Epithelial cell of esophagus (primary cell): ENCODE measurements around the gene ADAMTS17.

ENCODE experiments used
- DNase-seq: peaks from one replicate; pipeline ENCODE4 v3.0.0; 2010; ENCODE audit warnings: low read depth
- H3K4me3 ChIP-seq: 2 replicates; pipeline ENCODE4 v1.5.1; 2011; ENCODE audit warnings: mild to moderate bottlenecking, low read length, control low read depth
- TF ChIP-seq, protein P1 (sequence below): IDR thresholded peaks from 2 replicates; pipeline ENCODE4 v1.5.1; 2011; ENCODE audit warnings: low read depth, mild to moderate bottlenecking, low read length, control low read depth, inconsistent platforms; ENCODE audit not compliant: insufficient read depth; ENCODE audit errors: missing control alignments

ADAMTS17 gene

DNA sequence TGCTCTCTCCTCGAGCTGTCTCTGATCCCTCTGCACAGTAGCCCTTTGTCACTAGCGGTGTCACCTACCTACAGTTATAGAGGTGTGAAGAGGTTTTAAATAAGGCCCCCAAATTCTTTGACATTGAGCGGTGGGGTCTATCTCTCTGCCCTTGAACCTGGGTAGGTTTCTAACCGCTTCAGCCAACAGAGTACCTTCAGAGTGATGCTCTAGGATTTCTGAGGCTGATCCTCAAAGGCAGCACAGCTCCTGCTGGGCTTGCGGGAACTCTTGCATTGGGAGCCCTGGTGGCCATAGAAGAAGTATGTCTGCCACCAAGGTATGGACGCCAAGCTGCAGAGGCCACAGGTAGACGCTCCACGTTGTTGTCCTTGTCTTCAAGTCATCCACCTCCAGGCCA lies 35.7 kb downstream of the ADAMTS17 start:
- TF ChIP-seq, protein P1, sequence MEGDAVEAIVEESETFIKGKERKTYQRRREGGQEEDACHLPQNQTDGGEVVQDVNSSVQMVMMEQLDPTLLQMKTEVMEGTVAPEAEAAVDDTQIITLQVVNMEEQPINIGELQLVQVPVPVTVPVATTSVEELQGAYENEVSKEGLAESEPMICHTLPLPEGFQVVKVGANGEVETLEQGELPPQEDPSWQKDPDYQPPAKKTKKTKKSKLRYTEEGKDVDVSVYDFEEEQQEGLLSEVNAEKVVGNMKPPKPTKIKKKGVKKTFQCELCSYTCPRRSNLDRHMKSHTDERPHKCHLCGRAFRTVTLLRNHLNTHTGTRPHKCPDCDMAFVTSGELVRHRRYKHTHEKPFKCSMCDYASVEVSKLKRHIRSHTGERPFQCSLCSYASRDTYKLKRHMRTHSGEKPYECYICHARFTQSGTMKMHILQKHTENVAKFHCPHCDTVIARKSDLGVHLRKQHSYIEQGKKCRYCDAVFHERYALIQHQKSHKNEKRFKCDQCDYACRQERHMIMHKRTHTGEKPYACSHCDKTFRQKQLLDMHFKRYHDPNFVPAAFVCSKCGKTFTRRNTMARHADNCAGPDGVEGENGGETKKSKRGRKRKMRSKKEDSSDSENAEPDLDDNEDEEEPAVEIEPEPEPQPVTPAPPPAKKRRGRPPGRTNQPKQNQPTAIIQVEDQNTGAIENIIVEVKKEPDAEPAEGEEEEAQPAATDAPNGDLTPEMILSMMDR = no peak
- no peak overlapping the region for H3K4me3 ChIP-seq
- DNase-seq = no peak

DNA sequence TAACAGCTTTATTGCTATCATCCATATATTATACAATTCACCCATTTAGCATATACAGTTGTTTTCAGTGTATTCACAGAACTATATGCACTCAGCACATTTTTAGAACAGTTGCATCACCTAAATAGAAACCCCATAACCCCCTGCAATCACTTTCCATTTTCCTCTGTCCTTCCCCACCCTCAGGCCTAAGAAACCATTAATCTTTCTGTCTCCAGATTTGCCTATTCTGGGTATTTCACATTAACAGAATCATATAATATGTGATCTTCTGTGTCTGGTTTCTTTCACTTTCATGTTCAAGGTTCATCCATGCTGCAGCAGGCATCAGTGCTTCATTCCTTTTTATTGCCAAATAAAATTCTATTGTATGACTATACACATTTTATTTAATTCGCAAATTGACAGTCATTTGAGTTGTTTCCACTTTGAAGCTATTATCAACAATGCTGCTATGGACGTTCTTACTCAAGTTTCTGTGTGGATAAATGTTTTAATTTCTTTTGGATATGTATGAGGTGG lies 39.8 kb downstream of the ADAMTS17 start:
- H3K4me3 ChIP-seq = no peak overlapping the region
- no peak for DNase-seq
- TF ChIP-seq, protein P1 = no peak

DNA sequence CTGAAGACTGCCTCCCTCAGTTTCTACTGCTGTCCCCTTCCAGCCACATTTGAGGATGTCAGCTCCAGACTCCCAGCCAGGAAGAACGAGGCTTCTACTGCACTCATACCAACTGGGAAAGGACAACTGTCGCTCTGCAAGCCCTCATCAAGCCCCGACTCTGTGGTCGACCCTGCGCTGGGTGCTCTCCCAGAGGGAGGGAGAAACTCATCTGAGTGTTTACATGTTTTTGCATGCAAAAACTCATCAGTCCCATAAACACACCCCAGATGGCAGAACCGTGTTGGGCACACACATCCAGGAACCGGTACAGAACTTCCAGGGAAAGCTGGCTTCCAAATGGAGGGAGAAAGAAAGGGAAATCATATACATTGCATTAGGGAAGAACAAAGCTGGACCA lies 43.5 kb downstream of the ADAMTS17 start:
- no peak for DNase-seq
- TF ChIP-seq, protein P1 = no peak
- no peak overlapping the region for H3K4me3 ChIP-seq

DNA sequence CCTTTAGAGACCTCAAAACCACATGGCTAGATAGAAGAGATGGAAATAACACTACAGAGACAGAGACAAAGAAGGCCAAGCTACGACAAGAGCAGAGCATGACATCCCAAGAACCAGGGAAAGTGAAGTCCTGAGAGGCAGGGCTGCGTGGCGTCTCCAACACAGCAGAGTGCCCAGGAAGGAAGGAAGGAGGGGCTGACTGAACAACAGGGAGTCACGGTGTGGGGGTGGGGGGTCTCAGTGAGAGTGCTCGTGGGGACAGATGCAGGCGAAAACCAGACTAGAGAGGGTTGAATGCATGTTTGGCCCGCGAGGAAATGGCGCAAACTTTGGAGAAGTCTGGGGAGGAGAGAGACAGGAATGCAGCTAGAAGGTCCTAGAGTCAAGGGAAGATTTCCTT lies 44.0 kb downstream of the ADAMTS17 start:
- DNase-seq = no peak
- TF ChIP-seq, protein P1 = no peak
- no peak overlapping the region for H3K4me3 ChIP-seq

DNA sequence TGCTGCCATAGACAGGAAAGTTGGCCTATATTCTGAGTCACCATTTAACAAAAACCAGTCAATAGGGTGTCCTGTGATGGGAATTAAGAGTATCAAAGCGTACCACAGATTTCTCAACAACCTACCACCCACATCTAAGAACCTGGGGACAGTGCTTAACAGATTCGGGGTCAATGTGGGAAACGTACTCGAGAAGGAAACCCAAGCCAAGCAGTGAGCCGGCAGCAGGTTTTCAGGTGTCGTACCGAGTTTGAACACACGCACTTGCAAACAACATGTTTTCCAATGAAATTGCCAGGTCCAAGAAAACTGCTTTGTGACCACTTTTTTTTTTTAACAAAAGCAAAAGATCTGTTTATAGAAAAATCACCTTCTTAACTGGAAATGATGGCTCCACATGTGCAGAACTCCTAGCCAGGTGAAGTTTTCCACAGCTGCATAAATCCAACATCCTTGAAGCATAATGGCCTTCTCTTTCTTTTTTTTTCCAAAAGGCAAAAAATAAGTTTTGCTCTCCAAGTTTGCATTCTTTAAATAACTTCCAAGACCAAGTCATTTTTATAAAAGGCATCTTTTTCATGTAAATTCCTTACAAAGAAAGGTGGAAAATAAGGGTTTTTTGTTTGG lies 45.7 kb downstream of the ADAMTS17 start:
- TF ChIP-seq, protein P1 = no peak
- DNase-seq = no peak
- no peak overlapping the region for H3K4me3 ChIP-seq

DNA sequence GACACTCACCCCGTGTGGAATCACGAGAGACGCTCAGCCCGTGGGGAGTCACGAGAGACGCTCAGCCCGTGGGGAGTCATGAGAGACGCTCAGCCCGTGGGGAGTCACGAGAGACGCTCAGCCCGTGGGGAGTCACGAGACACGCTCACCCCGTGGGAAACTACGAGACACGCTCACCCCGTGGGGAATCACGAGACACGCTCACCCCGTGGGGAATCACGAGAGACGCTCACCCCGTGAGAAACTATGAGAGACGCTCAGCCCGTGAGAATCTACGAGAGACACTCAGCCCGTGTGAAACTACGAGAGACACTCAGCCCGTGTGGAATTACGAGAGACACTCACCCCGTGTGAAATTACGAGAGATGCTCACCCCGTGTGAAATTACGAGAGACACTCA lies 49.8 kb downstream of the ADAMTS17 start:
- no peak for DNase-seq
- TF ChIP-seq, protein P1 = no peak
- no peak overlapping the region for H3K4me3 ChIP-seq

DNA sequence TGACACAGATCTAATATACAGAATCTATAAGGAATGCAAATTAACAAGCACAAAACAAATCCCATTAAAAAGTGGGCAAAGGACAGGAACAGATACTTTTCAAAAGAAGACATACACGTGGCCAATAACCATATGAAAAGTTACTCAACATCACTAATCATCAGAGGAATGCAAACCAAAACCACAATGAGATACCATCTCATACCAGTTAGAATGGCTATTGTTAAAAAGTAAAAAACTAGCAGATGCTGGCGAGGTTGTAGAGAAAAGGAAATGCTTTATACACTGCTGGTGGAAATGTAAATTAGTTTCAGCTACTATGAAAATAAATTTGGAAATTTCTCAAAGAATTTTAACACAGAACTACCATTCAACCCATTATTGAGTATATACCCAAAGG lies 50.7 kb downstream of the ADAMTS17 start:
- H3K4me3 ChIP-seq = no peak overlapping the region
- DNase-seq = peak; percentile 6
- TF ChIP-seq, protein P1 = no peak
